CD4-positive, alpha-beta memory T cell (primary cell): Measurements from ENCODE around the gene C7. TPM values are rescaled to one million over a fixed set of nuclear protein-coding genes. Genes with fewer than 3 reads are reported as not detected.

ENCODE experiments used
- CTCF ChIA-PET: fragments of 350-600 bp; sonication (Branson Sonifier 250); formaldehyde crosslinking; loops from one replicate; lab custom pipeline; 2021; ENCODE audit warnings: inconsistent platforms; ENCODE audit not compliant: partially characterized antibody; lab: Charles Lee
- POLR2A ChIA-PET: fragments of 350-600 bp; sonication (Branson Sonifier 250); formaldehyde crosslinking; loops from one replicate; lab custom pipeline; 2021; ENCODE audit not compliant: partially characterized antibody; lab: Charles Lee
- DNase-seq, 5 donors: peaks; one replicate each; pipeline versions ENCODE4 v3.0.0 to v3.0.0-alpha.2; 2020 to 2022; ENCODE audit warnings: mixed read lengths in 1 of 5
- H3K27ac ChIP-seq: one replicate; pipeline ENCODE4 v1.7.0; 2013; ENCODE audit warnings: low read depth, low read length
- H3K27me3 ChIP-seq: 2 replicates; pipeline ENCODE4 v1.7.0; 2013; ENCODE audit warnings: mild to moderate bottlenecking, low read length, moderate library complexity; ENCODE audit not compliant: insufficient read depth
- H3K36me3 ChIP-seq: 2 replicates; pipeline ENCODE4 v1.7.0; 2013; ENCODE audit warnings: mild to moderate bottlenecking, low read length, moderate library complexity; ENCODE audit not compliant: insufficient read depth
- H3K4me1 ChIP-seq: 2 replicates; pipeline ENCODE4 v1.7.0; 2013; ENCODE audit warnings: mild to moderate bottlenecking, low read length, moderate library complexity; ENCODE audit not compliant: insufficient read depth
- H3K4me3 ChIP-seq, 2 donors: one replicate each; pipeline ENCODE4 v1.7.0; 2013; ENCODE audit warnings: low read length in 2 of 2, mild to moderate bottlenecking in 1 of 2
- H3K9me3 ChIP-seq, 2 donors: one replicate each; pipeline ENCODE4 v1.7.0; 2013; ENCODE audit warnings: low read length in 2 of 2, control low read depth in 1 of 2; ENCODE audit not compliant: control insufficient read depth in 1 of 2
- H3K27ac Mint-ChIP-seq, 7 donors: one replicate each; pipeline ENCODE4 v1.8.0; 2020 to 2021; ENCODE audit warnings: mixed read lengths in 7 of 7, mild to moderate bottlenecking in 6 of 7, inconsistent platforms in 3 of 7, moderate library complexity in 3 of 7
- H3K27me3 Mint-ChIP-seq, 2 donors: one replicate each; pipeline ENCODE4 v1.8.0; 2020 to 2021; ENCODE audit warnings: mixed read lengths in 2 of 2
- H3K36me3 Mint-ChIP-seq, 2 donors: one replicate each; pipeline ENCODE4 v1.8.0; 2020 to 2021; ENCODE audit warnings: mixed read lengths in 2 of 2, inconsistent platforms in 1 of 2, mild to moderate bottlenecking in 1 of 2
- H3K4me1 Mint-ChIP-seq, 4 donors: one replicate each; pipeline ENCODE4 v1.8.0; 2020 to 2021; ENCODE audit warnings: mixed read lengths in 4 of 4, mild to moderate bottlenecking in 1 of 4
- H3K4me3 Mint-ChIP-seq, 8 donors: one replicate each; pipeline ENCODE4 v1.8.0; 2020 to 2021; ENCODE audit warnings: mixed read lengths in 8 of 8, mild to moderate bottlenecking in 7 of 8, moderate library complexity in 6 of 8, inconsistent platforms in 3 of 8
- H3K9me3 Mint-ChIP-seq, 8 donors: one replicate each; pipeline ENCODE4 v1.8.0; 2020 to 2021; ENCODE audit warnings: mixed read lengths in 8 of 8, mild to moderate bottlenecking in 5 of 8, inconsistent platforms in 3 of 8, moderate library complexity in 1 of 8
- intact Hi-C: fragments of 100-400 bp; cut with micrococcal nuclease; formaldehyde crosslinking; loops from one replicate; pipeline ENCODE4 v1.15.1; 2023
- polyA plus RNA-seq, 2 donors: library from polyadenylated mRNA; unstranded; fragments of 300-500 nt; fragmentation: Illumina TruSeq; gene quantifications; one replicate each; pipeline ENCODE4 v1.2.3, GENCODE V29; 2021
- total RNA-seq, 2 experiments: library from RNA; stranded (reverse); gene quantifications; one replicate each; pipeline ENCODE4 v1.2.3, GENCODE V29; 2021

Gene C7
- total and polyA plus RNA-seq, 4 experiments from 2014 or later: not detected

- intact Hi-C loops: no loop called here
- no peaks in the 10 kb centered on the region for H3K4me1 Mint-ChIP-seq
- POLR2A ChIA-PET: no interaction called here
- H3K4me1 ChIP-seq: no peaks in the 10 kb centered on the region
- H3K27ac ChIP-seq: no peak overlapping the region
- no peaks in the 10 kb centered on the region for H3K27me3 ChIP-seq
- H3K36me3 ChIP-seq: no peaks in the 10 kb centered on the region
- no peaks in the 10 kb centered on the region for H3K9me3 ChIP-seq
- CTCF ChIA-PET: no interaction called here
- no peak overlapping the region for H3K27ac Mint-ChIP-seq
- H3K9me3 Mint-ChIP-seq: no peaks in the 10 kb centered on the region
- no peak for DNase-seq
- no peak overlapping the region for H3K4me3 Mint-ChIP-seq
- H3K27me3 Mint-ChIP-seq: peaks cover 1 to 4% of the 10 kb centered on the region in 2 donors
- no peaks in the 10 kb centered on the region for H3K36me3 Mint-ChIP-seq
- no peak overlapping the region for H3K4me3 ChIP-seq
These were observed 64.2 kb downstream of the C7 start for GRCh38 chr5:40973364-40974004.

GRCh38 chr5:40976041-40976440 is 66.7 kb downstream of the C7 start:
- Mint-ChIP-seq H3K4me1 (no peaks in the 10 kb centered on the region), H3K4me3 (no peak overlapping the region), H3K9me3 (peaks cover 0 to 2% (median 0%) of the 10 kb centered on the region in 8 donors), H3K36me3 (no peaks in the 10 kb centered on the region), H3K27ac (no peak overlapping the region), H3K27me3 (peaks cover 1 to 4% of the 10 kb centered on the region in 2 donors)
- Histone ChIP-seq H3K36me3 (no peaks in the 10 kb centered on the region), H3K4me3 (no peak overlapping the region), H3K9me3 (no peaks in the 10 kb centered on the region), H3K27me3 (no peaks in the 10 kb centered on the region), H3K4me1 (no peaks in the 10 kb centered on the region), H3K27ac (no peak overlapping the region)
- CTCF ChIA-PET: no interaction called here
- POLR2A ChIA-PET: no interaction called here
- DNase-seq: no peak
- intact Hi-C loops: no loop called here

GRCh38 chr5:40976836-40977235 is 67.5 kb downstream of the C7 start:
- Histone ChIP-seq H3K36me3 (no peaks in the 10 kb centered on the region), H3K27me3 (no peaks in the 10 kb centered on the region), H3K4me1 (no peaks in the 10 kb centered on the region), H3K4me3 (no peak overlapping the region), H3K9me3 (no peaks in the 10 kb centered on the region), H3K27ac (no peak overlapping the region)
- intact Hi-C loops: no loop called here
- Mint-ChIP-seq H3K27ac (no peak overlapping the region), H3K4me1 (no peaks in the 10 kb centered on the region), H3K27me3 (peaks cover 1 to 5% of the 10 kb centered on the region in 2 donors), H3K36me3 (no peaks in the 10 kb centered on the region), H3K4me3 (no peak overlapping the region), H3K9me3 (peaks cover 0 to 2% (median 0%) of the 10 kb centered on the region in 8 donors)
- POLR2A ChIA-PET: no interaction called here
- DNase-seq: no peak
- CTCF ChIA-PET: no interaction called here

- H3K4me1 Mint-ChIP-seq: no peaks in the 10 kb centered on the region
- peaks cover 6 to 14% of the 10 kb centered on the region in 2 donors for H3K27me3 Mint-ChIP-seq
- no peak overlapping the region for H3K4me3 Mint-ChIP-seq
- DNase-seq: no peak
- Histone ChIP-seq H3K27me3 (no peaks in the 10 kb centered on the region), H3K27ac (no peak overlapping the region), H3K4me3 (no peak overlapping the region), H3K9me3 (no peaks in the 10 kb centered on the region), H3K4me1 (no peaks in the 10 kb centered on the region), H3K36me3 (no peaks in the 10 kb centered on the region)
- POLR2A ChIA-PET: no interaction called here
- intact Hi-C loops: no loop called here
- peaks cover 0 to 4% (median 0%) of the 10 kb centered on the region in 8 donors for H3K9me3 Mint-ChIP-seq
- no peak overlapping the region for H3K27ac Mint-ChIP-seq
- CTCF ChIA-PET: no interaction called here
- H3K36me3 Mint-ChIP-seq: no peaks in the 10 kb centered on the region
These were observed 72.1 kb downstream of the C7 start for GRCh38 chr5:40981420-40981819.

DNA sequence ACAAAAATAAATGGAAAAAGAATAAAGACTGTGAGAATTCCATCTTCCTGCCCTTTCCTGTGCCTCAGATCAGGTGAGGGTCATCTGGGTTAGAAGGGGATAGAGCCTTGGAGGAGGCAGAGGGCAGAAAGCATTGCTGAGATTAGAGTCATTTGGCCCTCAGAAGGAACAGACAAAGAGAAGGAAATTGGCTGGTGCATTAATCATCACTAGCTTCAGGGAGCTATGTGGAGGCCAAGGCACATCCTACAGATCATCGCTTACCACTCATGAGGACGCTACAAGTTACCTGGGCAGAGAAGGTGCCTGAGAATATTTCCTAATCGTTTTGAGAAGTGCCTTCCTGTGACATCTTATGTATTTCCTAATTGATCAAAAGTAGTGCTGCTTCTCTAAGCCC is 74.5 kb downstream of the C7 start:
- Mint-ChIP-seq H3K27ac (no peak overlapping the region), H3K27me3 (peaks cover 6 to 12% of the 10 kb centered on the region in 2 donors)

DNA sequence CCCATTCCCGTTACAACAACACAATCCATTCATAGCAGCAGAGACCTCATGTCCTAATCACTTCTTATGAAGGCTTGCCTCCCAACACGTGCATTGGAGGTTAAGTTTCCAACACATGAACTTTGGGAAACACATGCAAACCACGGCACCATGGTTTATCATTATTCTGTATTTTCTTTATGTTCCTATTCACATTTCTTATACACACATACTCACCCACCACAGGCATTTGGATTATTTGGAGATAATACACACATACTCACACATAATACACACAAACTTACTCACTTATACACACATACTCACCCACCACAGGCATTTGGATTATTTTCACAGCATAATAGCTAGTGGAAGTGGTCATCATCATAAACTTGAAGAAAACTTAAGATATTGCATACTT is 75.6 kb downstream of the C7 start:
- no peaks in the 10 kb centered on the region for H3K27me3 ChIP-seq
- no peaks in the 10 kb centered on the region for H3K9me3 ChIP-seq
- Mint-ChIP-seq H3K36me3 (no peaks in the 10 kb centered on the region), H3K27ac (no peak overlapping the region), H3K27me3 (peaks cover 6 to 12% of the 10 kb centered on the region in 2 donors), H3K4me3 (no peak overlapping the region), H3K9me3 (peaks cover 0 to 9% (median 4%) of the 10 kb centered on the region in 8 donors), H3K4me1 (no peaks in the 10 kb centered on the region)
- no peak overlapping the region for H3K27ac ChIP-seq
- H3K4me3 ChIP-seq: no peak overlapping the region
- intact Hi-C loops: no loop called here
- H3K4me1 ChIP-seq: no peaks in the 10 kb centered on the region
- DNase-seq: no peak
- ChIA-PET POLR2A (no interaction called here), CTCF (no interaction called here)
- H3K36me3 ChIP-seq: no peaks in the 10 kb centered on the region

More for the DNA sequence above, 74.5 kb downstream of the C7 start:
- Histone ChIP-seq H3K36me3 (no peaks in the 10 kb centered on the region), H3K27me3 (no peaks in the 10 kb centered on the region), H3K4me1 (no peaks in the 10 kb centered on the region), H3K9me3 (no peaks in the 10 kb centered on the region), H3K27ac (no peak overlapping the region), H3K4me3 (no peak overlapping the region)
- no peak for DNase-seq
- CTCF ChIA-PET: no interaction called here
- Mint-ChIP-seq H3K9me3 (peaks cover 0 to 9% (median 4%) of the 10 kb centered on the region in 8 donors), H3K4me3 (no peak overlapping the region), H3K36me3 (no peaks in the 10 kb centered on the region), H3K4me1 (no peaks in the 10 kb centered on the region)
- intact Hi-C loops: no loop called here
- POLR2A ChIA-PET: no interaction called here

- no peaks in the 10 kb centered on the region for H3K36me3 Mint-ChIP-seq
These were observed 76.2 kb downstream of the C7 start for GRCh38 chr5:40985501-40985900.

More at GRCh38 chr5:40985501-40985900, 76.2 kb downstream of the C7 start:
- H3K27ac Mint-ChIP-seq: no peak overlapping the region
- Histone ChIP-seq H3K27me3 (no peaks in the 10 kb centered on the region), H3K4me1 (no peaks in the 10 kb centered on the region), H3K9me3 (no peaks in the 10 kb centered on the region), H3K4me3 (no peak overlapping the region), H3K27ac (no peak overlapping the region), H3K36me3 (no peaks in the 10 kb centered on the region)
- CTCF ChIA-PET: no interaction called here
- H3K27me3 Mint-ChIP-seq: peaks cover 6 to 12% of the 10 kb centered on the region in 2 donors
- H3K4me1 Mint-ChIP-seq: no peaks in the 10 kb centered on the region
- POLR2A ChIA-PET: no interaction called here
- H3K9me3 Mint-ChIP-seq: peaks cover 0 to 9% (median 4%) of the 10 kb centered on the region in 8 donors
- no peak for DNase-seq
- intact Hi-C loops: no loop called here
- no peak overlapping the region for H3K4me3 Mint-ChIP-seq
